Smooth muscle cell of the brain vasculature (primary cell): Measurements from ENCODE around the gene CPNE4.
A peak's percentile ranks its signal among the peaks of the same experiment; 100 is the strongest.
"Not testable (repeated sequence)": the region's sequence is repeated elsewhere in the genome, so short reads cannot be mapped to it uniquely, and the experiment has no call there.

Experiments used
- DNase-seq: peaks from one replicate; pipeline ENCODE4 v3.0.0-alpha.2; 2012; ENCODE audit warnings: low read depth, low spot score

The CPNE4 gene

DNA sequence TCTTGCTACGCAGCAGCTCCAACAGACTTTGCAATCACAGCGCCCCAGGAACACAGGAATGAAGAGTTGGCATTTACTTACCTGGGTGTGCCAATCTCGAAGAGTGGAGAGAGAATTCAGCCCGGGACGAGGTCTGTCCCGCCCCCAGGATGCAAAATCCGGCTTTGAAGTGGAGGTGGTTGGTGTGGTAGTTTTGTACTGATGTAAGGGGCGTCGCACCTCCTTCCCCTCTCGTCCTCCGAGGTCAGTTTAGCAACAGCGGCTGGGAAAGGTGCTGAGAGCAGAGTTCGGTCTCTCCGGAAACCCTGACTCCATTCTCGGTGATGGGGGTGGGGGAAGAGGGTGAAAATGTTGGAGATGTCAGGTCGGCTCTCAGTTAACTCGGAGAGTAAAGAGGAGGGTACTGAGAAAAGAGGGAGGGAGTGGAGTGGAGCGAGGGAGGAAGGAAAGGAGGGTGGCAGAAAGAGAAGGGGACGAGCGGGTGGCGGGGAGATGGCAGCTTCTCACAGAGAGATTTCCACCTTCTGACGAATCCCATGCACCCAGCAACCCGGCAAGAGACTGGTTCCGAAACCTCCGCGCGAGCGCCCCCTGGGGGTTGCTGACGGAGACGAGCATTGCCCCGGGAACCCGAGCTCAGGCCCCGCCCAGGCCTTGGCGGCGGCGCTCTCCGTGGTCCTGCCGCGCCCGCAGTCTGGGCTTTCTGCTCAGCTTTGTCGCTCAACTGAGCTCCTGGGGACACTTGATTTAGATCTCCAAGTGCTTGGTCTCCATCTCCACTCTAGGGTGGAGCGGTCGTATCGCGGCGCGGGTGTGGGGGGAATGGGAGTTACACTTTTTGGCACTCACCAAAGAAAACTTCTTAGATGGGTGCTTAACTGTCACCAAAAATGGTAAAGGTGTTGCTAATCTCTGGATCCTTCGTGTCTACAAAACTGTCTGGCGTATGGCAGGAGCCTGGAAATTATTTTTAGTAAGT, at the start of gene CPNE4:
Gene CPNE4, minus strand, starts transcription at position 529 of the 979 bp plus-strand sequence.
- DNase-seq: peak; percentile 26

DNA sequence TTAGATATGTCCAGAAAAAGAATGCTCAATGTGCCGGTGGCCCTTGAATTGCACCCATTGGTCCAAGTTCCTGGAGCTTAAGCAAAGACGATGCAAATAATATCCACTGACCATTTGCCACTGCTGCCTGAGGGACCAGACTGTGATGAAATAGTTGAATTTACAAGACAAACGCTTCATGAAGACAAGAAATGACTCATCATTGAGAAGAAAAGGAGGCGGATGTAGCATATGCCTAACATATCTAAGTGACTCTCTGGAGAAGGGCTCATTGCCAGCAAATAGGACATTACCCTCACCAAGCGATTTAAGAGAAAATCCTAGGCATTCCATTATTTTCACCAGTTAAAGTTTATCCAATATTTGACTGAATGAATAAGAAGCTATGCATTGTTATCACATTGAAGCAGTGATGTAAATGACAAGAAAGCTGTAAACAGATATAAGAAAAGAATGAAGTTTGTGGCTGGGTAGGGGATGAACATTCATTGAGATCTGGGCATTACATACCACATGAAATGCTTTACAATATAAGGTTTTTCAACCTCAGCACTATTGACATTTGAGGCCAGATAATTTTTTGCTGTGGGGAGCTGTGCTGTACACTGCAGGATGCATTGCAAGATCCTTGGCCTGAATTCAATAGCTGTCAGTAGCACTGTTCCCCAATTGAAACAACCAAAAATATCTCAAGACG, 48.9 kb upstream of the CPNE4 start:
- DNase-seq: no peak

DNA sequence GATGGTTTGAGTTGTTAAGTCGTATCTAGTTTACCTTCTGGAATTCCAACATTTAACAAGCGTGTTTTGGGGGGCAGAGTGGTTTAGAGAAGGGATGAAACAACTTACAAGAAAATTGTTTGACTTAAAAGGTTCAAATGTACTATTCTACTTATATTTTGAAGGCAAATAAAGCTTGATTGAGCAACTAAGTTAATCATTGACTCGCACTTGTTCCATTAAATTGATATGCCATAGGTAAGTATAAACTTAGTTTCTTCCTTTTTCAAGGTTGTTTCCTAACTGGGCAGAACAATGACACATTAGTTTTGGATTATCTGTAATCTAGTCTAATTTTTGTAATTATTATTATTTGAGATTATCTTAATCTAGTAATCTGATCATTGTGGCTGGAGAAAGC, 48.3 kb upstream of the CPNE4 start:
- DNase-seq: no peak

DNA sequence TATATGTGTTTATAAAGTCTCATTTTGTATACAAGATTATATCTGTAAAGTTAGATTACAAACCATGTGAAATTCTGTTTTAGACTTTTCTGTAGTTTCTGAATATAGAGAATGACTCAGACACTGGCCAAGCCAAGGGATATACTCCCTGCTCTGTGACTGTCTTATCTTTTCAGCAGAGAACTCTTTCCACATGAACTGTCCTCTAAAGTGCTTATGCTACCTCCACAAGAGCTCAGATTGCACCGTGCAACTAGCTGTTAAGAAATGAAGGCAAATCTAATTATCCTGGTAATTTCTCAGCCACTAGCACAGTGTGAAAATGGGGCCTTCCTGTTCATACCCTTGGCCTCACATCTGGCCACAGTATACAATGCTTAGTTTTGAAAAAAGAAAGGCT, 44.3 kb upstream of the CPNE4 start:
- no peak for DNase-seq

DNA sequence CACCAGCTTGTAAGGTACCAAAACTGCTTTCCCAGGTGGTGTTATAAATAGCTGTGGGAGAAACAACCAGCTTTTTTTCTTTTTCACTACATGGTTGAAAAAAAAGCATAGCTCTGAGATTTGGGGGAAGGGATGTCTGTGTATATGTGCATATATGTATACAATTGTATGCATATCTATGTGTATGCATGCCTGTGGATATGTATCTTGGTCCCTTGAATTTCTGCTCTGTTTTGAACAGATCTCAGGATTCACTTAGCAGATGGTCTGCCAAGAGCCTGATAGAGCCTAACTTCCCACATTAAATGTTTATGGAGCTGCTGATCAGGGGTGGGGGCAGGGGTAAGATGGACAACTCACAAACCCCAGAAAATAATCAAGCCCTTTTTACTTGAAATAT, 39.0 kb upstream of the CPNE4 start:
- DNase-seq: no peak

DNA sequence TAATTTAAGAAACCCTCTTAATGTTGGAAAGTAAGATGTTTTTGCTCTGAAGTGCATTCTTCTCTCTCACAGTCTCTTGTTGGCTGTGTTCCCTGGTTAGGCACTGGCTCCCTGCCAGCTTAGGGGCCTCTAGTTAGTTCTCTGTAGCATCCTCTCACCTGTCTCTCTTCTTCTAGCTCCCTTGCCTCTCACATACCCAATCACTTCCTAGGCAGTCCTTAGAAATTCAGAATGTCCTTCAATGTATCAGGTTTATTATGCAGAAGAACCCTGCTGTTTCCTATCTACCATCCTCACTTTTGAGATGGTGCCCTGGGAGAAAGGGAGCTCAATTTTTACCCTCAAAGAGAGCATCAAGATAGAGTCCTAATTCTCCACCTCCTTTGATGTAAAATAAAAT, 36.2 kb upstream of the CPNE4 start:
- no peak for DNase-seq

DNA sequence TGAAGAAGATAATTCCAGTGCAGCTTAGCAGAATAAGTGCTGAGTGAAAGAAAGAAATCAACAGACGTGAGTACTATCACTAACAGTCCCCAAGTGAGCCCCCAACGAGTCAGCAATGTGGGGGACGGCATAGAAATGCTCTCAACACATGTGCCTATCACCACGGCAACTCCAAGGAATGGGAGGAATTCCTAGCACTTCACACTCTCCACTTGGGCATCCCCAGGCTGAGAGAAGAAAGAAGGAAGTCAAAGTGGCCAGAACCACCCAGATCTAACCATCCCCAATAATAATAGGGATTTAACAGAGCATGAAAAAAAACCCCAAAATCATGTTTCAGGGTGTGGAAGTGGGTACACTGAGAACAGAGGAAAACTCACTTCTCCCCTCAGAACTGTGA, 29.3 kb upstream of the CPNE4 start:
- DNase-seq: no peak

DNA sequence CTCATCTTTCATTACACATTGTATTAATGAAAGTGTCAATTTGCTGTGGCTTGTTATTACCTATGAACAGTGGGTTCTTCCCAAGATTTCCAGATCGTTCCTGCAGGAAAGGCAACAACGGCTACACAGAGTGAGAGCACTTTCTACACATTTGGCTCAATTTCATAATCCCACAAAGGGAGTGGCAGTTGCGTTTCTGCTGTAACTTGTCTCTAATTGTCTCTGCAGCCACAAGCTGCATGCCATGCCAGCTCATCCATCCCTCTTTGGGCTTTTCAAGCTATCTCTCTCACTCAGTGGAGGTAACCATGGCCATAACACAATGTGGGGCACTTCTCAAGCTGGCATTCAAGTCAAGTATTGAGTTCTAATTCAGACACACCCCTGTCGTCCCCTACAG, 27.7 kb upstream of the CPNE4 start:
- no peak for DNase-seq

DNA sequence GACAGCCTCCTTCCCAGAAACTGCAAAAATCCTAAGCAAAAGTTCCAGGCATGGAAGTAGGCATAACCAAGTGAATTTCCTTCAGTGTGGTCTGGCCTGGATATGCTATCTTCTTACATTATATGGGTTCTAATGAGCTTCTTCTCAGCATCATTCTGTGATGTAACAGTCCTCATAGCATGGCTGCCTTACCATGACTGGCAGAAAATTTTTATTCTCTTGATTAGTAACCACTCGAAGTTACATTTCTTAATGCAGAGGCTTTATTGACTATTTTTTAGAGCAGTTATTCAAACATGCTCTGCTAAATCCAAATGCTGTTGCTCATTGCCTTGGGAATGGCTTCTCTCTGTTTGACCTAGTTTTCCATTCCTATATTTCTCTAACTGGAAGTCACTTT, 21.1 kb upstream of the CPNE4 start:
- DNase-seq: no peak

DNA sequence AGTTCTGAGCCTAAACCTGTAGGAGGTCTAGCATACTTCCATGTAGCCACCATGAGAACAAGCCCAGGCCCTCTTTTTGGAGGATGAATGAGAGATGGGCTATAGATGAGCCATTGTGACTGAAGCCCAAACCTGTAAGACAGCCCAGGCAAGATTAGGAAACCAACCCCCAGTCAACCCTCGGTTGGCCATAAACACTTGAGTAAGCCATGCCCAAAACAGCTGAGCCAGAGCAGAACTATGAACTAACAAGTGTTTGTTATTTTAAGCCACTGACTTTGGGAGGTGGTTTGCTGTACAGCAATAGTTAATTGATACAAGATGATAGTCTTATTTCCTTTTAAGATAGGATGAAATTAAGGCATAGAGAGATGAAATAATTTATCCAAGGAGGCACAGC, 12.4 kb upstream of the CPNE4 start:
- DNase-seq: no peak

DNA sequence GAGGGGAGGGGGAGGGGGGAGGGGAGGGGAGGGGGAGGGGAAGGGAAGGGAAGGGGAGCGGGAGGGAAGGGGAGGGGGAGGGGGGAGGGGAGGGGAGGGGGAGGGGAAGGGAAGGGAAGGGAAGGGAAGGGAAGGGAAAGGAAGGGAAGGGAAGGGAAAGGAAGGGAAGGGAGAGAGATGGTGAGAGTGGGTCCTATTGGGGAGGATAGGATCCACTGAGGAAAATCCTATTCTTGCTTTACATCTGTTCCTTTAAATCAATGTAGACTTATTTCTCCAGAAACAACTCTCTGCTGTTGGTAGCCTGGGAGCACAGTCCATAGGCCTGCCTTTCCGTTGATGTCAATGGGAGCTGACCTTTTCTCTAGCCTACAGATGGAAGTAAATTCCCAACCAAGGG, 10.1 kb upstream of the CPNE4 start:
- not testable (repeated sequence) for DNase-seq

DNA sequence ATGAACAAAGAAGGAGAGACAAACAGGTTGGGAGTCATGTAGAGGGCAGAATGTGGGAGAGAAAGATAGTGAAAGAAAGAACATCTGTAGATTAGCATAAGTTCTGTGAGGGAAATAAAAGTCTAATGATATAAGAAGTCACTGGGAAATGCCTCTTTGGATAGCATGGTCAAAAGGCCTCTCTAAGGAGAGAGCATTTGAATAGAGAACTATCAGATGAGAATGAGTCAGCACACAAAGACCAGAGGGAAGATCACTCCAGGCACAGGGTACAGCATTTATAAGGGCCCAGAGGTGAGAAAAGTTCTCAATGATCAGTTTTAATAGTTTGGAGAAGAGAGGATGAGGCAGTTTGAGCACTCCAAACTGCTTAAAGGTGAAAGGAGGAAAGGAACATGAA, 7.9 kb upstream of the CPNE4 start:
- DNase-seq: no peak

DNA sequence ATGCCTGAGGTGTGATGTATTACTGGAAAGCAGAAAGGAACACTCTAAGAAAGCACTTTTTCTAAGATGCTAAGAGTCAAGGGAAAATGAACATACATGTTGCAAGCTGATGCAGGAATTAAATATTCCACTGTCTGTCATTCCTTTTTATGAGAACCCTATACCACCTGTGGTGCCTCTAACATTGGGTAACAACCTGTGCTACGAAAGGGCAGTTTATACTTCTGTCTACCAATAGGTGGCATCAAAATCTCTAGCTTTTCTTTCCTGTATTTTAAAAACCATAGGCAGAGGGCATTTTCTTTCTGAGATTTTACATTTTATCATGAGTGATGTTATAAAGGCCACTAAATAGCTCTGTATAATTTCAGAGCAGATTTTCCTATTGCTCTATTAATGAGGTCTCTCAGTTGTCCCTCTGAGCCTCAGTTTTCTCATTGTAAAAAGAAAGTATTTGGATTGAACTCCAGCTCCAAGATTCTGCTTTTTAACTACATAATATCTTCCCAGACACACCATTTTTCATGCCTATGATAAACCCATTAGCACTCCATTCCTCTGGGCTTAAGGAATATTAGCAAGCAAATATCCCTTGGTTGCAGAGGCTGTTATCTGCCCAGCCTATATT, 3.5 kb upstream of the CPNE4 start:
- DNase-seq: no peak

DNA sequence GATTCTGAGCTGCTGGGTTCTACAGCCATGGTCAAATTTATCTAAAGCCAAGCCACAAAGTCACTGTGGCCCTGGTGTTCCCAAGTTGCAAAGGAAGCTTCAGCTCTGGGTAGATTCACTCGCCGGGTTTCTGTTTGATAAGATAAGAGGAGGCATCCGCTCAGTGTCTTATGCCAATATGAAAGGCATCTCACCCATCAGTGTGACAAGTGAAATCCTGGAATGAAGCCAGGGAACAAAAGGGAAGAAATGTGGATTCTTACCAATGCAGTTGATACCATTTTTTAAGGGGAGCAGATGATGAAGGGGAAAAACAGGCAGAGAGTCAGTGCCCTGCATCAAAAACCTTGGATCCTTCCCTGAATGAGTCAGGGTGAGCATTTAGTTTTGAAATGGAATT, 2.8 kb upstream of the CPNE4 start:
- no peak for DNase-seq

DNA sequence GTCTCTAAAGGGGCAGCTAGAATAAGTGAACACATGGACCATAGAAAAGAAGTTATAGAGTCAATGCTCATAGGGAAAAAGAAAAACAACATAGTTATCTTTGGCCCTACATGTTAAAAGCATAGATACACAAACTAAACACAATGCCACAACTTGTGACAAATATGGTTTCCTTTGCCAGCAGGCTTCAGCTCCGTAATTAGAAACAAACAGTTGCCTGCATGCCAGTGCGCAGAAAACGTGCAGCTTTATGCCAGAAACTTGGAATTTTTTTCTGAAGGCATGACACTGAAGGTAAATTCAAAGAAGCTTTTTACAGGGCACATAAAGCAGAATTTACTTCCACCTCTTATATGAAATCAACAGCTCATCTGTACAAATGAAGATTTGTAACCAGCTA, 2.2 kb upstream of the CPNE4 start:
- no peak for DNase-seq

DNA sequence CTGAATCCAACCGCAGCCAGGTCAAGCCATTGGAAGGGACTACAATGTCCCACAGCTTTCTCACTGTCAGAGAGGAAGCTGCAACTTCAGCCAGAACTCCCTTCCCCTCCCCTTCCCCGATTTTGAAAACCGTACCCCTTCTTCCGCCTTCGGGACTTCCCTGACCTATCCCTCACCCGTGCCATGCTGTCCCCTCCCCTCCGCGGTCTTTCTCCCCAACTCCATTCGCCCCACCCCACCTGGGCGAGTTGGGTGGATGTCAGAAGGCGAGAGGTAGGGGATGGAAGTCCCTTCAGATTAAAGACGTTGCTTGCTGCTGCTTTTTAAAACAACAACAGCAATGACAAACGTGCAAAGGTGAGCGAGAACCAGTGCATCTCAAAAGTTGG, 723 bp downstream of the CPNE4 start:
- no peak for DNase-seq

DNA sequence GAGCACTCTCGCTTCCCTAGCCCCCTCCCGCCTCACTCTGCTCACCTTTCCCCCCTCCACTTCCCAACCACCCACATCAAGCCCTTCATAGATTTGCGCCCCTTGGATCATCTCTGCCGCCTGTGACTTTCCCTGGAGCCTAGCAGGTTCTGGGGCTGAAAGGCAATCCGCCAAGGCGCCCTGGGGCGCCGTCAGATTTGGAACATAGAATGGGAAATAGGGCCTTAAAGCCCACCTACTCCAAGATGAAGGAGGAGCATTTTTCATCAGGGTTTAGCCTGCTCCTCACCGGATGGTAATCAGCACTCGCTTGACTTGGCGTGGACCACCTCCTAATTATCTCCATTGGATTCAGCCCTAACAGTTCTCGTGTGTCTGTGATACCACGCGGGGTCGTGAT, 1.3 kb downstream of the CPNE4 start:
- no peak for DNase-seq

DNA sequence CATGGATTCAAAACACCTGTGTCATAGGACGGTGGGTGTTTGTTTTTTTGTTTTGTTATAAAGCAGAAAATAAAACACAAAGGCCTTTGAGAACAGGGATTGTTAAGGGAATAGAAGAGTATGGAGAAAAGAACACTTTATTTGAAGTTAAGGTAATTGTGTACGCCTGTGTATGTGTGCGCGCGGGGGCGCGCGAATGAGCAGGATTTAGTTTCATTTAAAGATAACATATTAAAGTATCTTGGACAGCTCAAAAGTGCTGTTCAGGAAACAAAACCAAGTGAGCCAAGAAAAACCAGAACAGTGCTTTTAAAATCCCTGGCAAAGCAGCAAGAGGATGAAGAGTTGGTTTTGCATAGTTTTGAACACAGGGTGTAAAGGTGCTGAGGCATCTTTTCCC, 1.9 kb downstream of the CPNE4 start:
- DNase-seq: no peak

DNA sequence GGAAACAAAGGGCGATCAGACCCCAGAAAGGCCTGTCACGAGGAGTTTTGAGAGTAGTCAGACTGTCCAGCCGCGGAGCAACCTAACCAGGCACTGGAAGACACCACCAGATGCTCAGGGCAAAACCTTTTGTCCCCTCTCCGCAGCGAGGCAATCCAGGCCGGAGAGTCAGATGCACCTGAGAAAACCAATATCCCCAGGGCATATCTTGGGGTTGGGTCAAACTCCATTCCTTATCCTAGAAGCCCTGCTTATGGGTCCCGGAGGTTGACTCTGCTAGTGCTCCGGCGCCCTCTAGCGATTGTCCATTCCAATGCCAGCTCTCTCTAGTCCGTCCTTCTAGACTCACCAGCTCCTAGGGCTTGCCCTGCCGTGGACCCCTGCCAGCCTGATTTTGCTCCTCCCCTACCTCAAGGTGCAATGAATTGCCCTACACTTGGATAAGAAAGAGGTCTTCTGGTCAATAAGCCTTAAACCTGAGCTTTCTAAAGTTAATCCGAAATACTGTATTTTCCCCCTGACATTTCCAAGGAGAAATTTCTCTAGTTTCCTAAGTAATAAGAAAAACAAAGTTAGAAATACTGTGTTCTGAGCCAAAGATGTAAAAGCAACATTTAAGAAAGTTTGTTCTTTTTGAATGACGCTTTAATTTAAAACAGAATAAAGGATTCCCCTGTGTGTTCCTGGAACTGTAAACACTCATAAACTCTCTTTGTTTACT, 5.5 kb downstream of the CPNE4 start:
- peak; percentile 39 for DNase-seq

DNA sequence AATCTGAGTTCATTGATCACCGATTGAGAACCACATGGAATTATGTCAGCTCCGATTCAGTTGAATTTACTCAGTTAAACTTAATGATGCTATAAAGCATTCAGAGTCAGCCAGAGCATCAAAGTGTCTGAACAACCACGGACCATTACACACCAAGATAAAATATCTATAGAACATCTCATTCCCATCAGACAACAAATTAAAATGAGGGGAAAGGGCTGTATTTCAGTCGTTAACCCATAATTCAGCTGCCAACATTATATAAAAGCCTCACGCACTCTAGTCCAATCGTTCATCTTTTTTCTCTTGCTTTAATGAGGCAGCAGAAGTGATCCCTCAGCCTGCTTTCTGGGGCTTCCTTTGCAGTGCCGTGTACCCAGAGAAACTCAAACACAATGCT, 11.9 kb downstream of the CPNE4 start:
- no peak for DNase-seq

DNA sequence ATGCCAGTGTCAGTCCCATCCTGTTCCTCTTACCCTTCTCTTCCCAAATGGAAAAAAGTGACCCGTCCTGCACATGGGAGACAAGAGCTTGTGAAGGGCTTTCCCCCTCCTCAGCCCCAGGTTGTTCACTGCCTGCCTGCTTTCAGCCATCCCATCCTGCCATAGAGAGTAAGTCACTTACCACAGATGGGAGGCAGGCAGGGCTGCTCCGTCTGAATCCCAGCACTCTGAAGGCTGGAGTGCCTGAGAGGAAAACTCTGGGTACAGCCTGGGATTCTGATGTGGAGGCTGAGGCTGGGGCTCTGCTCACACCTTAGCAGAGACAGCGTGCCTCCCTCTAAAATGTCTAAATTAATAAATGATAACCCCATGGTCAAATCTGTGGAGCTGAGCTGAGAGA, 14.8 kb downstream of the CPNE4 start:
- no peak for DNase-seq

DNA sequence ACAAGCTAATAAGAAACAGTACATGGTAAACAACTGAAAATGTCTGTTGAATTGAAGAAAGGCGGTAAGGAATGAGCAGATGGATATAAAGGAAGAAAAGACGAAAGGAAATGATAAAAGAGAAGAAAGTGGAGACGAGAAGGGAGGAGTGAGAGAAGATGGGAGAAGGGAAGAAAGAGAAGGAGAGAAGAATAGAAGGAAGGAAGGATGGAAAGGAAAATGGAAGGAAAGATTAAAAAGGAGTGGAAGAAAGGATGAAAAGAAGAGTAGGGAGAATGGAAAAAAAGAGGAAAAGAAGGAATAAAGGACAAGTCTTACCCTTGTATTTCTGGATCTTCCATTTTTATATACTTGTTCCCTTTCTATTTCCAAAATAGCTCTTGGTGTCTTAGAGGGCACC, 17.7 kb downstream of the CPNE4 start:
- no peak for DNase-seq
